Activated CD8-positive, alpha-beta memory T cell treated with anti-CD3 and anti-CD28 coated beads, Interleukin-2, amount 10 ng/mL, durations not matched to agents 7 days and 5 days (primary cell): ENCODE results near the gene COL4A5. TPM values are rescaled to one million over a fixed set of nuclear protein-coding genes. Genes with fewer than 3 reads are reported as not detected.

ENCODE experiments used
- ATAC-seq: fragments of 150-1000 bp; cut with Tn5 transposase; one replicate; pipeline ENCODE4 v1.10.0; 2021; ENCODE audit warnings: moderate library complexity
- CTCF ChIA-PET: fragments of 350-600 bp; sonication (Branson Sonifier 250); formaldehyde crosslinking; loops from one replicate; lab custom pipeline; 2021; ENCODE audit warnings: antibody characterized with exemption; lab: Charles Lee
- DNase-seq: peaks from one replicate; pipeline ENCODE4 v3.0.0-alpha.2; 2020
- H3K27ac Mint-ChIP-seq: one replicate; pipeline ENCODE4 v1.8.0; 2021; ENCODE audit warnings: mild to moderate bottlenecking, mixed read lengths
- H3K27me3 Mint-ChIP-seq: one replicate; pipeline ENCODE4 v1.8.0; 2021; ENCODE audit warnings: mixed read lengths
- H3K36me3 Mint-ChIP-seq: one replicate; pipeline ENCODE4 v1.8.0; 2021; ENCODE audit warnings: mild to moderate bottlenecking, mixed read lengths
- H3K4me1 Mint-ChIP-seq: one replicate; pipeline ENCODE4 v1.8.0; 2021; ENCODE audit warnings: mixed read lengths
- H3K4me3 Mint-ChIP-seq: one replicate; pipeline ENCODE4 v1.8.0; 2021; ENCODE audit warnings: mild to moderate bottlenecking, moderate library complexity, mixed read lengths
- H3K9me3 Mint-ChIP-seq: one replicate; pipeline ENCODE4 v1.8.0; 2022; ENCODE audit warnings: low read depth, mixed read lengths
- total RNA-seq, 2 experiments: library from RNA; stranded (reverse); gene quantifications; one replicate each; pipeline ENCODE4 v1.2.3, GENCODE V29; 2021

The COL4A5 gene
- total RNA-seq, 2 experiments from 2014 or later: not detected

DNA sequence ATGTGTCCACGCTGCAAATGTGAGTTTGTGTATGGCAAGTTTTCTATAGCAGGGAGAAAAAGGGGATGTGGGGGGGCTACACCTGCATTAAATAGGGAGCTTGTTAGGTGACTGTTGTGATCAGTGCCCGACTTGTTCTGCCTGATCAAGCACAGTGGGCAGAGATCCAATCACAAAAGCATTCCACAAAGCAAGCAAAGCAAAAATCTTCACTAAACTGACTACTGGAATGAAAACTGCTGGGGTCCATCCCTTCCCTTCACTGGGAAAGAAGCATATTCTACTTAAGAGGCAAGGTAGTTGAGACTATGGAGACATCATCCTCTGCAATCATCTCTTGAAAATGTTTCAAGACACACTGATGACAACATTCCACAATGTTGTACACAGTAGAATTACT lies 291.5 kb downstream of the COL4A5 start:
- CTCF ChIA-PET: no interaction called here
- Mint-ChIP-seq H3K27ac (no peak overlapping the region), H3K4me1 (no peaks in the 10 kb centered on the region), H3K36me3 (no peaks in the 10 kb centered on the region), H3K9me3 (no peaks in the 10 kb centered on the region), H3K4me3 (no peak overlapping the region), H3K27me3 (peaks cover 48% of the 10 kb centered on the region)
- ATAC-seq (no peak), DNase-seq (no peak)

GRCh38 chrX:108732630-108733321 lies 293.1 kb downstream of the COL4A5 start:
- no peaks in the 10 kb centered on the region for H3K36me3 Mint-ChIP-seq
- DNase-seq (no peak), ATAC-seq (no peak)
- no peaks in the 10 kb centered on the region for H3K9me3 Mint-ChIP-seq
- no peak overlapping the region for H3K4me3 Mint-ChIP-seq
- CTCF ChIA-PET: no interaction called here
- peaks cover 58% of the 10 kb centered on the region for H3K27me3 Mint-ChIP-seq
- H3K27ac Mint-ChIP-seq: no peak overlapping the region
- H3K4me1 Mint-ChIP-seq: no peaks in the 10 kb centered on the region

- ATAC-seq (no peak), DNase-seq (no peak)
- no peak overlapping the region for H3K4me3 Mint-ChIP-seq
- H3K27ac Mint-ChIP-seq: no peak overlapping the region
- H3K27me3 Mint-ChIP-seq: peaks cover 59% of the 10 kb centered on the region
- no peaks in the 10 kb centered on the region for H3K4me1 Mint-ChIP-seq
- H3K9me3 Mint-ChIP-seq: no peaks in the 10 kb centered on the region
- CTCF ChIA-PET: no interaction called here
- no peaks in the 10 kb centered on the region for H3K36me3 Mint-ChIP-seq
Measured at GRCh38 chrX:108734426-108734825, 294.8 kb downstream of the COL4A5 start.

- Mint-ChIP-seq H3K4me1 (no peaks in the 10 kb centered on the region), H3K4me3 (no peak overlapping the region), H3K9me3 (no peaks in the 10 kb centered on the region), H3K27me3 (peaks cover 59% of the 10 kb centered on the region), H3K36me3 (no peaks in the 10 kb centered on the region), H3K27ac (no peak overlapping the region)
- CTCF ChIA-PET: no interaction called here
- no peak for ATAC-seq
- DNase-seq: no peak
Measured at GRCh38 chrX:108735091-108735678, 295.5 kb downstream of the COL4A5 start.

DNA sequence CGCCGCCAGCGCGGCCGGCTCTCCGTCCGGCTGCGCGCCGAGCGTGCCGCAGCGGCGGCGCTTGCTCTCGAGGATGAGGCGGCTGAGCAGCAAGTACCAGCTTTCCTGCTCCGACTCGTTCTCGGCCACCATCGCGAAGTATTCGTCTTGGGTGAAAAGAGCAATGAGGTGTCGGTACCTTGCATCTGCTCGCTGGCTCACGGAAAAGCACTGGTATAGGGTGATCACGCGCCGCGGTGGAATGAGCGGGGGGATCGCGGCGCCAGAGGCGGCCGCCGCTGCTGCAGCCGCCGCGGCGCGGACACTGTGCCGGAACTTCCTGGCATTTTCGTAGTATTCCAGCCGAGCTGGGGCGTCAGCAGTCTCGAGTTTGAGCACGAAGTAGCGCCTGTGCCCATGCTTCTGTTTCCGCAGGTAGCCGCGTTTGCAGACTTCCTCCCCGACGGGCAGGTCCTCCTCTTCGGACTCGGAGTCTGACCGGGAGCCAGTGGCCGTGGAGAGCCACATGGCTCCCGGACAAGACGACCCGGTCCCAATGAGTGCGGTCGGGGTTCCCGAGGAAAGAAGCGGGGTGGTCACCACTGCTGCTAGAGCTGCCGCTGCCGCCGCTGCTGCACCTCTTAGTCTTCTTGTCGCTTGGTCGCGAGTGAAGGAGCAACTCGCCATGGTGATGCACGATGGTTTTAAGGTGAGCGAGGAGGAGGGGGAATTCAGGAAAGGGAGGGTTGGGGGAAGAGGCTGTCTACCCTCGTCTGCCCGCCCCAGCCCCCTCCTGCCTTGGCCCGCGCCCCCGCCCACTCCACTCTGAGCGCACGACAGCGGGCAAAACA lies 296.3 kb downstream of the COL4A5 start:
- no peak for DNase-seq
- ATAC-seq: no peak
- Mint-ChIP-seq H3K4me1 (no peaks in the 10 kb centered on the region), H3K27me3 (peaks cover 55% of the 10 kb centered on the region), H3K36me3 (no peaks in the 10 kb centered on the region), H3K27ac (no peak overlapping the region), H3K4me3 (no peak overlapping the region), H3K9me3 (no peaks in the 10 kb centered on the region)
- CTCF ChIA-PET: no interaction called here

- H3K4me3 Mint-ChIP-seq: no peak within 1 kb of the TSS
- CTCF ChIA-PET: no interaction called here
Measured at GRCh38 chrX:108736509-108737479, 297.2 kb downstream of the COL4A5 start, which contains the start of gene IRS4. Gene IRS4 (minus strand): TSS chrX:108736563.

DNA sequence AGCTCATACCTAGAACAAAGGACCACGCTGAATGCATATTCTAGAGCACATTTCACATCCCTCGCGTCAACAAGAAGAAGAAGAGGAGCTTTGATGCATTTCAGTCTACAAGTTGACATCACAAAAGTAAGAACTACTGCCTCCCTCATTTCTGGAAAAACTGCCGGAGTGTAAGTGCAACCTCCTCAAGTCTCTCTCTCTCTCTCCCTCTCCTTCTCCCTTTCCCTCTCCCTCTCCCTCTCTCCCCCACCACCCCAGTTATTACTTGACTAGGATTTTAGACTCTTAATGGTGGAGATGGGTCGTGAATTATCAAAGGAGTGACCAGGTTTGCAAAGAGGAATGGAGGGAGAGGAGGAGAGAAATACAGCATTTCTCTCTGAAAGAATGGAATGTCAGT lies 298.1 kb downstream of the COL4A5 start:
- no peak overlapping the region for H3K4me3 Mint-ChIP-seq
- no peak overlapping the region for H3K27ac Mint-ChIP-seq

More at GRCh38 chrX:108736509-108737479, 297.2 kb downstream of the COL4A5 start, which contains the start of gene IRS4:
- H3K36me3 Mint-ChIP-seq: no peaks in the 10 kb centered on the region
- H3K4me1 Mint-ChIP-seq: no peaks in the 10 kb centered on the region
- ATAC-seq (no peak), DNase-seq (no peak)
- H3K9me3 Mint-ChIP-seq: no peaks in the 10 kb centered on the region
- no peak within 1 kb of the TSS for H3K27ac Mint-ChIP-seq
- H3K27me3 Mint-ChIP-seq: peaks cover 48% of the 10 kb centered on the region

DNA sequence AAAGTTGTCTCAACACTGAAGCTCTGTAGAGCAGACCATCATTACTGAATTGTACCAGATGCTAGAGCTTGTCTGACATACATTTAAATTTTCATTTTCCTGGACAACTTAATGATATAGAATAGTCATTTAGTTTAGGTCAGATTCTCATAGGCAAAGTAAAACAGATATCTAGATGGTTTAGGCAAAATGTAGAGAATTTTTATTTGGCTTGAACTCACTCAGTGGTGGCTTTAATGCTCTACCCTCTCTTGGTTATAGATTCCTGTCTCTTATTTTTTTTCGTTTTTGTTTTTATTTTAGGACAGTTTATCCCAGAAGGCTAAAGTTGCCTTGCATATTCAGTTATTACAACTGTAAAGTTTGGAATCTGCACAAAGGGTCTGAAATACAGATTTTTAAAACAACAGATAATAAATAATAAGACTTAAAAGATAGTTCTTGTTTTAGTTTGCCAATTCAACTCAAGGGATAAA lies 300.7 kb downstream of the COL4A5 start:
- no peaks in the 10 kb centered on the region for H3K9me3 Mint-ChIP-seq
- no peaks in the 10 kb centered on the region for H3K4me1 Mint-ChIP-seq
- no peak overlapping the region for H3K4me3 Mint-ChIP-seq
- H3K27me3 Mint-ChIP-seq: peaks cover 18% of the 10 kb centered on the region
- no peak overlapping the region for H3K27ac Mint-ChIP-seq
- CTCF ChIA-PET: no interaction called here
- no peaks in the 10 kb centered on the region for H3K36me3 Mint-ChIP-seq
- DNase-seq (no peak), ATAC-seq (no peak)

More for the DNA sequence above, 298.1 kb downstream of the COL4A5 start:
- CTCF ChIA-PET: no interaction called here
- no peak for ATAC-seq
- H3K27me3 Mint-ChIP-seq: peaks cover 38% of the 10 kb centered on the region
- no peak for DNase-seq
- H3K4me1 Mint-ChIP-seq: no peaks in the 10 kb centered on the region
- H3K36me3 Mint-ChIP-seq: no peaks in the 10 kb centered on the region
- H3K9me3 Mint-ChIP-seq: no peaks in the 10 kb centered on the region

Other genes starting within 250 kb of the COL4A5 start
- gene COL4A6, start 1.4 kb upstream of the COL4A5 start, total RNA-seq: not detected